LNCaP clone FGC (cell line): ENCODE results near the gene DOK3.

Experiments used
- DNase-seq: peaks from one replicate; pipeline ENCODE4 v3.0.0-alpha.2; 2011; ENCODE audit warnings: low read depth
- H3K4me3 ChIP-seq: 2 replicates; pipeline ENCODE4 v1.5.1; 2011; ENCODE audit warnings: mild to moderate bottlenecking, low read depth, low read length, control low read depth
- TF ChIP-seq, protein P1 (sequence below): IDR thresholded peaks from 2 replicates; pipeline ENCODE4 v1.5.1; 2012; ENCODE audit warnings: mild to moderate bottlenecking; ENCODE audit not compliant: control insufficient read depth, insufficient read depth; ENCODE audit errors: extremely low read depth

DOK3 gene

GRCh38 chr5:177509381-177509951 is at the start of gene DOK3:
TSS of gene DOK3 (minus strand) at chr5:177509826. CDS start at chr5:177509540, 286 bp downstream.
- no peak within 1 kb of the TSS for H3K4me3 ChIP-seq
- TF ChIP-seq, protein P1, sequence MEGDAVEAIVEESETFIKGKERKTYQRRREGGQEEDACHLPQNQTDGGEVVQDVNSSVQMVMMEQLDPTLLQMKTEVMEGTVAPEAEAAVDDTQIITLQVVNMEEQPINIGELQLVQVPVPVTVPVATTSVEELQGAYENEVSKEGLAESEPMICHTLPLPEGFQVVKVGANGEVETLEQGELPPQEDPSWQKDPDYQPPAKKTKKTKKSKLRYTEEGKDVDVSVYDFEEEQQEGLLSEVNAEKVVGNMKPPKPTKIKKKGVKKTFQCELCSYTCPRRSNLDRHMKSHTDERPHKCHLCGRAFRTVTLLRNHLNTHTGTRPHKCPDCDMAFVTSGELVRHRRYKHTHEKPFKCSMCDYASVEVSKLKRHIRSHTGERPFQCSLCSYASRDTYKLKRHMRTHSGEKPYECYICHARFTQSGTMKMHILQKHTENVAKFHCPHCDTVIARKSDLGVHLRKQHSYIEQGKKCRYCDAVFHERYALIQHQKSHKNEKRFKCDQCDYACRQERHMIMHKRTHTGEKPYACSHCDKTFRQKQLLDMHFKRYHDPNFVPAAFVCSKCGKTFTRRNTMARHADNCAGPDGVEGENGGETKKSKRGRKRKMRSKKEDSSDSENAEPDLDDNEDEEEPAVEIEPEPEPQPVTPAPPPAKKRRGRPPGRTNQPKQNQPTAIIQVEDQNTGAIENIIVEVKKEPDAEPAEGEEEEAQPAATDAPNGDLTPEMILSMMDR: no peak
- no peak for DNase-seq

DNA sequence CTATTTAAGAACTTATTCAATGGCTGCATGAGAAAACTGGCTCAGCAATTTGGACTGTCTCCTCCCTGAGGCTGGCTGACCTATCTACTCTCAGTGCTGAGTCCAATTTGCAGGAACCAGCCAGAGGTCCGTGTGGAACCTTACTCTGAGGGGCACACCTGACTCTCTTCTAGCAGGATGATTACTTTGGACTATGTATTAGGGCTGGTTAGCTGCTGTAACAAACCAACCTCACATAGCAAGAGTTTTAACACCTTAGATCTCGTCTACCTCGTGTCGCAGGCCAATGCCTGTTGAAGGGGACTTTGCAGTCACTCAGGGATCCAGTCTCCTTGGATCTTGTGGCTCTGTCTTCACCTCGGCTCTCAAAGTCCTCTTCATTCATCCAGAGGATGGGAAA is 48.2 kb upstream of the DOK3 start:
- TF ChIP-seq, protein P1: no peak
- no peak overlapping the region for H3K4me3 ChIP-seq
- no peak for DNase-seq

DNA sequence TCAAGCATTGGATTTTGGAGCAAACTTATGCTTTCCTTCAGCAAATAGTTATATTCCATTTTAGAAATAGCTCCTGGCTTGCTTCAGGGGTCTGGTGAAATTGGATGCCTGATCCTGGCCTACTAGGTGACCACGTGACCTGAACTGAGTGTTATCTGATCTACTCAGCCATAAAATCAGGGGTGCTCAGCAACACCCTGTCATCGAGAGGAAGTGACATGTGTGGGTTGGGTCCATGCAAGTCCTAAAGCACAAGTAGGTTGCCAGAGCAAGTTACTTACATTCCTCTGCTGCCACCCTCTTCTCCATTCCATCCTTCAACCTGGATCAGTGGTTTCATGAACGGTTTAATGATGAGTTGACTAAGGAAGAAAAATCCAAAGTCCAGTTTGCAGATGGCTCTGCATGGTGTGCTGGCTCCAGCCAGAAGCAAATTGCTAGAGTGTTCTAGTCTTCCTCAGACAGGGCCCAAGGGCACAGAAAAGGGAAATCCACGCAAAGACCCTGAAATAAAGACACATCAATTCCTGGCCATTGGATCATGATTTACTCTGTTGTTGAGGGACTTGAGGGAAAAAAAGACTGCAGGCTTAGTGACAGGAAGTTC is 47.5 kb upstream of the DOK3 start:
- TF ChIP-seq, protein P1: no peak
- DNase-seq: no peak
- H3K4me3 ChIP-seq: no peak overlapping the region

DNA sequence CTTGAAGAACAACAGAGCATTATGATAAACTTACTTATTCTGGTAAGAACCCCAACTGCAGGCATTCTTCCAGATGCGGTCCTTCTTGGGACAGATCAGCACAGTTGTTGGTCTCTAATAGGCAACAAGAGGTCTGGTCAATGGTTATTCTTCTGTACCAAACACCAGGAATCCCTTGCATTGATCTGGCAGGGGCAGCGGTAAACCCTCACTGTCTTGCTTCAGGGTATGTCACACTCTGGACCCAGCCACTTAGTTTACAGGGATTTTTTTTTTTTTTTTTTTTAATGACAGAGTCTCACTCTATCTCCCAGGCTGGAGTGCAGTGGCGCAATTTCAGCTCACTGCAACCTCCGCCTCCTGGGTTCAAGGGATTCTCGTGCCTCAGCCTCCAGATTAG is 46.0 kb upstream of the DOK3 start:
- TF ChIP-seq, protein P1: no peak
- no peak for DNase-seq

GRCh38 chr5:177555228-177555627 is 45.6 kb upstream of the DOK3 start:
- TF ChIP-seq, protein P1: no peak
- DNase-seq: no peak
- peak overlapping the region; percentile 77 for H3K4me3 ChIP-seq

More for the DNA sequence above, 46.0 kb upstream of the DOK3 start:
- H3K4me3 ChIP-seq: peak overlapping the region; percentile 77; the same call in 1 of the 2 replicates

DNA sequence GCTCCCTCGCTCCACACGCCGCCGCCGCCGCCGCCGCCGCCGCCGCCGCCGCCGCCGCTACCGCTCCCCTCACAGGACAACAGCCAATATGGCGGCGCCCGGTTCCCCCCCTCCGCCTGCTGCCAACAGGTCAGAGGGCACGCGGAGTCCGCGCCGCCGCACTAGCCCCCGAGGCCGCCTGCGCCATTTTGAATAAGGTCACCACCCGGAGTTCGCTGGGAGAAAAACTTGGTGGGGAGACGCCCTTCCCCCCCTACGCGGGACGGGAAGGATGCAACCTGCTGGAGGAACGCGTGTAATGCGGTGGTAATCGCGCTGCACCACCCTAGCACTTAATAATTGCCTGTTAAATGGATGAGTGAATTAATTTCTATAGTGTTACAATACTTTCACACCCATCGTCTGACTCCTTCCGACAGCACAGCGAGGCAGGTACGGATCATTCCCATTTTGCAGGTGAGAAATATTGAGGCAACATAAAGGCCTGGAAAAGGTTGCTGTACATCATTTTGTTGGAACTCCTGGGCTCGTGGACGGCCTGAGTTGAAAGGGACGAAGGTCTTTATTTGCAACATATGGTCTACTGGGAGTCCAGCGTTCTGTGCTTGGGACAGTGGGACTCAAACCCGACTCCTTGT is 45.0 kb upstream of the DOK3 start, which contains the start of gene FAM193B:
Gene FAM193B, minus strand, starts transcription at position 90 of the 638 bp plus-strand sequence. CDS start 105 bp downstream, outside the sequence.
- DNase-seq: peak; percentile 69
- peak within 1 kb of the TSS; percentile 82 for H3K4me3 ChIP-seq
- TF ChIP-seq, protein P1: peak; percentile 29; the same call in 1 of the 2 replicates
